Astrocyte (in vitro differentiated cells and primary cell): ENCODE measurements around the gene HNRNPH2. TPM values are rescaled to one million over a fixed set of nuclear protein-coding genes. Genes with fewer than 3 reads are reported as not detected.

Experiments used
- DNase-seq: peaks from one replicate; pipeline ENCODE4 v3.0.0-alpha.2; 2010; ENCODE audit warnings: low read depth
- FAIRE-seq: peaks from 2 replicates; lab custom pipeline; 2011; peaks lifted over from hg19 to GRCh38; lab: Jason Lieb, UNC
- H2AFZ ChIP-seq: 2 replicates; pipeline ENCODE4 v1.6.0; 2012; ENCODE audit warnings: low read depth, low read length, inconsistent platforms
- H3K27ac ChIP-seq: 2 replicates; pipeline ENCODE4 v1.5.1; 2011; ENCODE audit warnings: low read depth, low read length, inconsistent platforms
- H3K27me3 ChIP-seq: 2 replicates; pipeline ENCODE4 v1.6.0; 2011; ENCODE audit warnings: low read length, inconsistent platforms; ENCODE audit not compliant: insufficient read depth
- H3K36me3 ChIP-seq: 2 replicates; pipeline ENCODE4 v1.5.1; 2011; ENCODE audit warnings: low read length, inconsistent platforms; ENCODE audit not compliant: insufficient read depth
- H3K4me1 ChIP-seq: 2 replicates; pipeline ENCODE4 v1.5.1; 2011; ENCODE audit warnings: low read length, inconsistent platforms; ENCODE audit not compliant: insufficient read depth
- H3K4me2 ChIP-seq: 2 replicates; pipeline ENCODE4 v1.6.0; 2012; ENCODE audit warnings: low read length, inconsistent platforms
- H3K4me3 ChIP-seq: 2 replicates; pipeline ENCODE4 v1.5.1; 2011; ENCODE audit warnings: low read depth, mild to moderate bottlenecking, low read length, inconsistent platforms; ENCODE audit not compliant: insufficient read depth
- H3K79me2 ChIP-seq: 2 replicates; pipeline ENCODE4 v1.6.0; 2012; ENCODE audit warnings: mild to moderate bottlenecking, low read length, inconsistent platforms; ENCODE audit not compliant: insufficient read depth
- H3K9ac ChIP-seq: 2 replicates; pipeline ENCODE4 v1.6.0; 2012; ENCODE audit warnings: mild to moderate bottlenecking, low read length, inconsistent platforms
- H3K9me3 ChIP-seq: 2 replicates; pipeline ENCODE4 v1.5.1; 2012; ENCODE audit warnings: low read depth, mild to moderate bottlenecking, low read length, inconsistent platforms; ENCODE audit not compliant: insufficient read depth
- H4K20me1 ChIP-seq: 2 replicates; pipeline ENCODE4 v1.6.0; 2012; ENCODE audit warnings: low read length, inconsistent platforms; ENCODE audit not compliant: insufficient read depth
- H3K27ac Mint-ChIP-seq: one replicate; pipeline ENCODE4 v1.8.0; 2021; ENCODE audit warnings: mild to moderate bottlenecking, mixed read lengths; ENCODE audit not compliant: unreplicated experiment
- H3K27me3 Mint-ChIP-seq: one replicate; pipeline ENCODE4 v1.8.0; 2021; ENCODE audit warnings: low read depth, mixed read lengths; ENCODE audit not compliant: unreplicated experiment
- H3K36me3 Mint-ChIP-seq: one replicate; pipeline ENCODE4 v1.8.0; 2021; ENCODE audit warnings: low read depth, mixed read lengths; ENCODE audit not compliant: unreplicated experiment
- H3K4me1 Mint-ChIP-seq: one replicate; pipeline ENCODE4 v1.8.0; 2021; ENCODE audit warnings: low read depth, mixed read lengths; ENCODE audit not compliant: unreplicated experiment
- H3K4me3 Mint-ChIP-seq: one replicate; pipeline ENCODE4 v1.8.0; 2021; ENCODE audit warnings: mild to moderate bottlenecking, moderate library complexity, mixed read lengths; ENCODE audit not compliant: unreplicated experiment
- H3K9me3 Mint-ChIP-seq: one replicate; pipeline ENCODE4 v1.8.0; 2021; ENCODE audit warnings: mild to moderate bottlenecking, mixed read lengths; ENCODE audit not compliant: unreplicated experiment
- CTCF ChIP-seq: IDR thresholded peaks from 2 replicates; pipeline ENCODE4 v1.5.1; 2011; ENCODE audit warnings: low read depth, mild to moderate bottlenecking, inconsistent platforms, low read length, moderate library complexity; ENCODE audit not compliant: insufficient read depth
- EZH2 ChIP-seq: IDR thresholded peaks from 2 replicates; pipeline ENCODE4 v1.6.1; 2012; ENCODE audit warnings: mild to moderate bottlenecking, low read length, inconsistent platforms; ENCODE audit not compliant: insufficient read depth
- total RNA-seq: library from RNA; stranded (reverse); gene quantifications from 2 replicates; pipeline ENCODE4 v1.2.1, GENCODE V29; 2021

Gene HNRNPH2
- total RNA-seq, 1 donor from 2014 or later: 48.9 TPM

GRCh38 chrX:101394372-101394771 lies 13.7 kb upstream of the HNRNPH2 start:
- no peak overlapping the region for H3K4me3 Mint-ChIP-seq

GRCh38 chrX:101395789-101396188 lies 12.2 kb upstream of the HNRNPH2 start:
- no peak for TF ChIP-seq CTCF
- TF ChIP-seq EZH2: no peak
- peaks cover 3% of the 10 kb centered on the region for H3K36me3 Mint-ChIP-seq
- Histone ChIP-seq H3K79me2 (peaks cover 26% of the 10 kb centered on the region), H3K9me3 (no peaks in the 10 kb centered on the region), H3K27ac (no peak overlapping the region), H3K9ac (no peak overlapping the region), H3K4me3 (no peak overlapping the region), H3K4me2 (no peak overlapping the region), H3K36me3 (peaks cover 18% of the 10 kb centered on the region), H4K20me1 (peaks cover 23% of the 10 kb centered on the region), H2AFZ (no peak overlapping the region), H3K27me3 (no peaks in the 10 kb centered on the region), H3K4me1 (peaks cover 8% of the 10 kb centered on the region)
- FAIRE-seq (peak; percentile 69), DNase-seq (no peak)
- H3K27me3 Mint-ChIP-seq: no peaks in the 10 kb centered on the region
- no peak overlapping the region for H3K4me3 Mint-ChIP-seq
- H3K9me3 Mint-ChIP-seq: no peaks in the 10 kb centered on the region
- H3K4me1 Mint-ChIP-seq: peaks cover 4% of the 10 kb centered on the region
- no peak overlapping the region for H3K27ac Mint-ChIP-seq

More at GRCh38 chrX:101394372-101394771, 13.7 kb upstream of the HNRNPH2 start:
- Histone ChIP-seq H4K20me1 (peaks cover 23% of the 10 kb centered on the region), H3K4me2 (no peak overlapping the region), H3K27me3 (no peaks in the 10 kb centered on the region), H2AFZ (no peak overlapping the region), H3K4me1 (peaks cover 8% of the 10 kb centered on the region), H3K36me3 (peaks cover 15% of the 10 kb centered on the region), H3K9ac (no peak overlapping the region), H3K79me2 (peaks cover 26% of the 10 kb centered on the region), H3K27ac (no peak overlapping the region), H3K9me3 (no peaks in the 10 kb centered on the region), H3K4me3 (no peak overlapping the region)
- Mint-ChIP-seq H3K9me3 (no peaks in the 10 kb centered on the region), H3K4me1 (peaks cover 4% of the 10 kb centered on the region), H3K27me3 (no peaks in the 10 kb centered on the region), H3K27ac (no peak overlapping the region), H3K36me3 (peaks cover 3% of the 10 kb centered on the region)
- FAIRE-seq (no peak), DNase-seq (no peak)
- no peak for TF ChIP-seq EZH2
- no peak for TF ChIP-seq CTCF

- Histone ChIP-seq H3K4me2 (no peak overlapping the region), H3K4me3 (no peak overlapping the region), H3K9ac (no peak overlapping the region), H3K36me3 (peaks cover 11% of the 10 kb centered on the region), H3K4me1 (no peaks in the 10 kb centered on the region), H3K27me3 (no peaks in the 10 kb centered on the region), H3K27ac (no peak overlapping the region), H3K9me3 (no peaks in the 10 kb centered on the region), H3K79me2 (peaks cover 7% of the 10 kb centered on the region), H2AFZ (no peak overlapping the region), H4K20me1 (peaks cover 14% of the 10 kb centered on the region)
- Mint-ChIP-seq H3K36me3 (no peaks in the 10 kb centered on the region), H3K4me1 (peaks cover 4% of the 10 kb centered on the region), H3K27me3 (no peaks in the 10 kb centered on the region), H3K9me3 (no peaks in the 10 kb centered on the region), H3K4me3 (no peak overlapping the region), H3K27ac (no peak overlapping the region)
- no peak for FAIRE-seq
- peak; percentile 6 for DNase-seq
- TF ChIP-seq EZH2 (no peak), CTCF (no peak)
Observed at GRCh38 chrX:101397779-101398178, 10.2 kb upstream of the HNRNPH2 start.
